Cardiac muscle cell (in vitro differentiated cells and primary cell): ENCODE results near the gene DTX1. TPM values are rescaled to one million over a fixed set of nuclear protein-coding genes. Genes with fewer than 3 reads are reported as not detected.
"Not testable (repeated sequence)": the region's sequence is repeated elsewhere in the genome, so short reads cannot be mapped to it uniquely, and the experiment has no call there.

Experiments used
- DNase-seq, 2 donors: peaks; one replicate each; pipeline versions ENCODE4 v3.0.0 to v3.0.0-alpha.2; 2010 to 2017; ENCODE audit warnings: low read depth in 1 of 2, low spot score in 1 of 2
- H3K27ac ChIP-seq: fragments of 200-600 bp; sonication (generic); 2 replicates; pipeline ENCODE4 v1.5.1; 2016
- H3K27me3 ChIP-seq: fragments of 200-600 bp; sonication (generic); 2 replicates; pipeline ENCODE4 v1.6.0; 2016; ENCODE audit warnings: control low read depth
- H3K36me3 ChIP-seq: fragments of 200-600 bp; sonication (generic); 2 replicates; pipeline ENCODE4 v1.5.1; 2016; ENCODE audit warnings: control low read depth
- H3K4me1 ChIP-seq: fragments of 200-600 bp; sonication (generic); 2 replicates; pipeline ENCODE4 v1.8.1; 2017; ENCODE audit warnings: low read depth, mild to moderate bottlenecking, mixed run types
- H3K4me3 ChIP-seq: fragments of 200-600 bp; sonication (generic); 2 replicates; pipeline ENCODE4 v1.5.1; 2016; ENCODE audit warnings: mild to moderate bottlenecking
- H3K9me3 ChIP-seq: fragments of 200-600 bp; sonication (generic); 2 replicates; pipeline ENCODE4 v1.5.1; 2017; ENCODE audit warnings: low read depth, mild to moderate bottlenecking, control low read depth
- polyA plus RNA-seq: library from polyadenylated mRNA; unstranded; fragments of >200 nt; fragmentation: Nextera tagmentation; extraction: Ambion mirVana; gene quantifications from 2 replicates; pipeline ENCODE4 v1.2.1, GENCODE V29; 2016
- total RNA-seq: library from RNA; depleted of rRNA; stranded (reverse); fragments of >200 nt; gene quantifications from 2 replicates; pipeline ENCODE4 v1.2.3, GENCODE V29; 2016
- TF ChIP-seq, protein P1 (sequence below): IDR thresholded peaks from 2 replicates; pipeline ENCODE4 v1.5.1; 2012; ENCODE audit warnings: low read depth, mild to moderate bottlenecking, low read length

DTX1 gene
- total and polyA plus RNA-seq, 2 experiments from 2014 or later, result 0.46 to 0.48 TPM

DNA sequence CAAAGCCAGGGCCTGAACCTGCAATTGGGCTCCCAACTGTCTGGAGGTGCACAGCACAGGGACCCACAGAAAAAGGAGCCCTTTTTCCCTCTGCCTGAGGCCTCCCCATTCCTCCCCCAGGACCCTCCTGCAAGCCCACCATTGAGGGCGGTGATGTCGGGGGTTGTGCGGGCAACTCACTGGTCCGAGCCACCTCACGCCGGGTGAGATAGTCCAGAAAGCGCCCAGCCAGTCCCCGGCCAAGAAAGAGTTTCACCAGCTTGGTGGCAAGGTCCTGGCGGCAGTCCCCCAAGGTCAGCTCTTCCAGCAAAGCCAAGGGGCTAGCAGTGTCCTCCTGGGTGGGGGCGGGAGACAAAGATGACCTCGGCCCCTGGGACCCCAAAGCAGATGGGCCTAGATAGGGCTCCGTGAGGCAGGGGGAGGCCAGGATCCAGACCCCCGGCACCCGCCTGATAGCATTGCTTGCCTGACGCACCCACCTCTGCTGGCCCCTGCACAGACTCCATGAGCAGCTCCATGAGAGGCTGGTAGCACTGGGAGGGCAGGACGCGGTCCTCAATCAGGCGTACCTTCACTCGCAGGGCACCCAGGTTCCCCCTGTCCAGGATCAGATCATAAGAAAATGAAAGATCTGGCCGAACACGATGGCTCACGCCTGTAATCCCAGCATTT lies 59.1 kb downstream of the DTX1 start:
- DNase-seq, result no peak
- H3K4me3 ChIP-seq, result no peak overlapping the region
- no peaks in the 10 kb centered on the region for H3K36me3 ChIP-seq
- TF ChIP-seq, protein P1, sequence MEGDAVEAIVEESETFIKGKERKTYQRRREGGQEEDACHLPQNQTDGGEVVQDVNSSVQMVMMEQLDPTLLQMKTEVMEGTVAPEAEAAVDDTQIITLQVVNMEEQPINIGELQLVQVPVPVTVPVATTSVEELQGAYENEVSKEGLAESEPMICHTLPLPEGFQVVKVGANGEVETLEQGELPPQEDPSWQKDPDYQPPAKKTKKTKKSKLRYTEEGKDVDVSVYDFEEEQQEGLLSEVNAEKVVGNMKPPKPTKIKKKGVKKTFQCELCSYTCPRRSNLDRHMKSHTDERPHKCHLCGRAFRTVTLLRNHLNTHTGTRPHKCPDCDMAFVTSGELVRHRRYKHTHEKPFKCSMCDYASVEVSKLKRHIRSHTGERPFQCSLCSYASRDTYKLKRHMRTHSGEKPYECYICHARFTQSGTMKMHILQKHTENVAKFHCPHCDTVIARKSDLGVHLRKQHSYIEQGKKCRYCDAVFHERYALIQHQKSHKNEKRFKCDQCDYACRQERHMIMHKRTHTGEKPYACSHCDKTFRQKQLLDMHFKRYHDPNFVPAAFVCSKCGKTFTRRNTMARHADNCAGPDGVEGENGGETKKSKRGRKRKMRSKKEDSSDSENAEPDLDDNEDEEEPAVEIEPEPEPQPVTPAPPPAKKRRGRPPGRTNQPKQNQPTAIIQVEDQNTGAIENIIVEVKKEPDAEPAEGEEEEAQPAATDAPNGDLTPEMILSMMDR, result no peak
- no peaks in the 10 kb centered on the region for H3K9me3 ChIP-seq
- H3K27ac ChIP-seq, result no peak overlapping the region
- no peaks in the 10 kb centered on the region for H3K4me1 ChIP-seq
- H3K27me3 ChIP-seq, result no peaks in the 10 kb centered on the region

DNA sequence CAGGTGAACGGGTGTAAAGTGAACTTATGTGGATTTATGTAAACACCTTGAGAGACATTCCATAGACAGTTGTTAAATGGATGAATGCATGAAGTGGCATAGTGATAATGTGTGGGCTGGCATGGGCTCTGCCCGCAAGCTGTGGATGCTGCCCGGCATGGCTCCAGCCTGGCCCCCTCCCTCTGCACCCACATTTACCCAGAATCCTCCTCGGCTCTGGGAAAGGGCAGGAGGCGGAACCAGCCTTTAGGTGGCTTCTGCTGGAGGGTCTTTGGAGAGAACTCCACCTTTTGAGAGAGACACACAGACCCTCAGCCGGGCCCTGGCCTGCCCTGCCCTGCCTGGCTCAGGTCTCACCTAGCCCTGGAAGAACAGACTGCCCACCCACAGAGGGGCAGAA lies 60.3 kb downstream of the DTX1 start:
- Histone ChIP-seq H3K9me3 (no peaks in the 10 kb centered on the region), H3K36me3 (no peaks in the 10 kb centered on the region), H3K4me3 (no peak overlapping the region), H3K27ac (no peak overlapping the region), H3K4me1 (no peaks in the 10 kb centered on the region), H3K27me3 (no peaks in the 10 kb centered on the region)
- DNase-seq, result no peak
- TF ChIP-seq, protein P1, result no peak

DNA sequence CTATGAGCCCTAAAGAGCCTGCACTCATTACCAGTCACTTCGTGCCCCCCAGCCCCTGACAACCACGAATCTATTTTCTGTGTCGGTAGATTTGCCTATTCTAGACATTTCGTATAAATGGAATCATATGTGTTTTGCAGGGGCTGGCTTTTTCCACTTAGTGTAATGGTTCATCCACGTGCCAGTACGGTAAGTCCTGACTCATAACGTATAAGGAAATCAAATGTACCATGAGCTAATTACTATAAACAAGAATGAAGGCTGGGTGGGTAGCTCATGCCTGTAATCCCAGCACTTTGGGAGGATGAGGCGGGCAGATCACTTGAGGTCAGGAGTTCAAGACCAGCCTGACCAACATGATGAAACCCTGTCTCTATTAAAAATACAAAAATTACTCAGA lies 61.2 kb downstream of the DTX1 start:
- not testable (repeated sequence) for DNase-seq, H3K36me3 ChIP-seq, H3K27ac ChIP-seq, H3K27me3 ChIP-seq, H3K4me1 ChIP-seq, H3K9me3 ChIP-seq, H3K4me3 ChIP-seq

DNA sequence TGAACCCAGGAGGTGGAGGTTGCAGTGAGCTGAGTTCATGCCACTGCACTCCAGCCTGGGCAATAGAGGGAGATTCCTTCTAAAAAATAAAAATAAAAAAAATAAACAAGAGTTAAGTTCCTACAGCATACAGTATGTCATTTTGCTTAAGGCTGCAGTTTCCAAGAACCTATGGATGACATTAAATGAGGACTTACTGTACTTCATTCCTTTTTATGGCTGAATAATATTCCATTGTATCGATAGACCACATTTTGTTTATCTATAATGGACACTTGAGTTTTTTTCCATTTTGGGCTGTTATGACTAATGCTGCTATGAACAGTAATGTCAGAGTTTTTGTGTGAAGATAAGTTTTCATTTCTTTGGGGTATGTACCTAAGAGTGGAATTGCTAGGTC lies 61.6 kb downstream of the DTX1 start:
- TF ChIP-seq, protein P1, result no peak
- no peak for DNase-seq
- no peaks in the 10 kb centered on the region for H3K36me3 ChIP-seq
- no peaks in the 10 kb centered on the region for H3K9me3 ChIP-seq
- no peak overlapping the region for H3K27ac ChIP-seq
- no peaks in the 10 kb centered on the region for H3K27me3 ChIP-seq
- no peak overlapping the region for H3K4me3 ChIP-seq
- H3K4me1 ChIP-seq, result no peaks in the 10 kb centered on the region

DNA sequence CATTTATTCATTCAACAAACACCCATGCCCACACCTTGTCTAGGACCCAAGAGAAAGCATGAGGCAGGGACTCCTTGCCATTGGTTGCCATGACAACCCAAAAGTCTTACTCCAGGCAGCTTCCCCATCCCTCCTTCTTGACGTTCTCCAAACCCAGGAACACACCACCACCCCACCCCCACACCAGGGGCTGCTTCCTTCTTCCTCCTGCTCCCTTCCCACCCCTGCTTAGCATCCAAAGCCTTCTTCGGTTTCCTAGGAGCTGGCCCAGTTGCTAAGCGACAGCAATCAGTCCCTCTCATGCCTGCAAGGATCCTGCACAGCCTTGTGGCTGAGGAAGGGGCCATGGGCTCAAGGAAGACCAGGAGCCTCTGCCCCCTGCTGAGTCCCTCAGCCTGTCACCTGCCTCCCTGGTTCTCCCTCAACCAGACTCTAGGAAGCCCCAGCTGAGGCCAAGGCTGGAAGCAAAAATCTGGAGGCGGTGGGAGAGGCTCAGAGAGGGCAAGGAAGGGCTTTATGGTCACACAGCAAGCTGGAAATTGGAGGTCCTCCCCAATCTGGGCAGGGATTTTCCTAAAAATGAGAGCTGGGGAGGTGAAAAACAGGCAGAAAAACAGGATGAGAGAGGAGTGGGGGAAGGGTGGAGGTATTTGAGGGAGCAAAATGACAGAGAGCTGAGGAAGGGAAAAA lies 63.6 kb downstream of the DTX1 start:
- DNase-seq, result no peak
- Histone ChIP-seq H3K27me3 (no peaks in the 10 kb centered on the region), H3K36me3 (no peaks in the 10 kb centered on the region), H3K4me3 (no peak overlapping the region), H3K4me1 (no peaks in the 10 kb centered on the region), H3K27ac (no peak overlapping the region), H3K9me3 (no peaks in the 10 kb centered on the region)
- TF ChIP-seq, protein P1, result no peak

DNA sequence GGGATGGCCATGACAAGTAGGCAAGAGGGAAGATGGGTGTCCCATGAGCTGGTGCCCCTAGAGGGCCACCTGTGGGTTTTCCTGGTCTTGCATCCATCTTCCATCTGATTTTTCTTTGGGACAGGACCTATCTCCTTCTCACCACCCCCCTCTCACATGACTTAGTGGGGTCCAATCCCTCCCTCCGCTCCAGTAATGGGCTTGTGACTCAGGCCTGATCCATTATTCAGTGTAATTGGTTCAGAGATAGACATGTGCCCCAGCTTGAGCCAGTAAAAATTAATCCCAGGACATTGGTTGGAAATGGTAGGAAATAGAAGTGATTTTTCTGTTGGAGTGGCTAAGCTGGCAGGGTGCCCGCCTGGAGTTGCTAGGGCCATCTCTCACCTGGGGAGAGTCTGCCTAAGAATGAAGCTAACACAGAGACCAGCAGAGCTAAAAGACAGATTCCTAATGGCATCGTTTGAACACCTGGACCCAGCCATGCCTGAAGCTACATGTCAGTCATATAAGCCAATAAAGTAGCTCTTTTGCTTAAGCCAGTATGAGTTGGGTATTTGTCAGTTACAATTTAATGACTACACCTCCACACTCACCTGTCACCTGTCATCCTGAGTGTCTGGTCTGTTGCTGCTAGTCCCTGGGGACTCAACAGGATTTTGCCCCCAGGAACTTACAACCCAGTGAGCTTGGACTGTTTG lies 64.3 kb downstream of the DTX1 start:
- TF ChIP-seq, protein P1, result no peak
- Histone ChIP-seq H3K27ac (no peak overlapping the region), H3K27me3 (no peaks in the 10 kb centered on the region), H3K36me3 (no peaks in the 10 kb centered on the region), H3K4me1 (no peaks in the 10 kb centered on the region), H3K4me3 (no peak overlapping the region), H3K9me3 (no peaks in the 10 kb centered on the region)
- DNase-seq, result no peak
